Umbilical cord (tissue), 2 donors: ENCODE data around the gene SMDT1. TPM values are rescaled to one million over a fixed set of nuclear protein-coding genes. Genes with fewer than 3 reads are reported as not detected.
"Not testable (repeated sequence)": the region's sequence is repeated elsewhere in the genome, so short reads cannot be mapped to it uniquely, and the experiment has no call there.

ENCODE experiments used
- DNase-seq: peaks from one replicate; pipeline ENCODE4 v3.0.0-alpha.2; 2015; ENCODE audit warnings: low spot score
- total RNA-seq: library from RNA; depleted of rRNA; stranded (reverse); fragments of >200 nt; gene quantifications from one replicate; pipeline ENCODE4 v1.2.3, GENCODE V29; 2014; ENCODE audit warnings: low replicate concordance; ENCODE audit not compliant: insufficient read depth

The SMDT1 gene
- total RNA-seq, 1 donor from 2014 or later = 0.96 TPM

- DNase-seq = peak; percentile 99
Measured at GRCh38 chr22:42070517-42071422, 8.7 kb upstream of the SMDT1 start, which contains the start of gene NAGA. Gene NAGA (minus strand): TSS chr22:42070812. CDS start chr22:42070297, 515 bp downstream.

GRCh38 chr22:42071508-42071907 is 8.0 kb upstream of the SMDT1 start:
- DNase-seq = not testable (repeated sequence)

GRCh38 chr22:42072606-42073330 is 6.7 kb upstream of the SMDT1 start:
- no peak for DNase-seq

GRCh38 chr22:42073621-42074041 is 5.9 kb upstream of the SMDT1 start:
- no peak for DNase-seq

GRCh38 chr22:42074132-42074811 is 5.2 kb upstream of the SMDT1 start, which contains the start of gene PHETA2:
Gene PHETA2 (plus strand): TSS chr22:42074248. CDS start chr22:42077294, 3,046 bp downstream.
- DNase-seq = peak; percentile 73

- no peak for DNase-seq
Measured at GRCh38 chr22:42074846-42075676, 4.4 kb upstream of the SMDT1 start.

- no peak for DNase-seq
Measured at GRCh38 chr22:42076764-42077485, 2.6 kb upstream of the SMDT1 start.

GRCh38 chr22:42077486-42078125 is 1.9 kb upstream of the SMDT1 start:
- DNase-seq = no peak

- peak; percentile 54 for DNase-seq
Measured at GRCh38 chr22:42078469-42079318, 806 bp upstream of the SMDT1 start.

- DNase-seq = peak; percentile 64
Measured at GRCh38 chr22:42080287-42080686, 787 bp downstream of the SMDT1 start.

- no peak for DNase-seq
Measured at GRCh38 chr22:42083119-42083518, 3.6 kb downstream of the SMDT1 start.

GRCh38 chr22:42084874-42085273 is 5.4 kb downstream of the SMDT1 start:
- DNase-seq = no peak

GRCh38 chr22:42086051-42086450 is 6.6 kb downstream of the SMDT1 start:
- no peak for DNase-seq

GRCh38 chr22:42090596-42091454 is 11.3 kb downstream of the SMDT1 start, which contains the start of gene NDUFA6:
Gene NDUFA6 (minus strand): TSS chr22:42090772. CDS start chr22:42090744, 28 bp downstream.
- DNase-seq = peak; percentile 100

GRCh38 chr22:42091455-42091782 is 11.9 kb downstream of the SMDT1 start:
- no peak for DNase-seq

- no peak for DNase-seq
Measured at GRCh38 chr22:42101199-42101598, 21.7 kb downstream of the SMDT1 start.

- not testable (repeated sequence) for DNase-seq
Measured at GRCh38 chr22:42104332-42104860, 24.9 kb downstream of the SMDT1 start.

GRCh38 chr22:42108848-42109247 is 29.3 kb downstream of the SMDT1 start:
- DNase-seq = no peak
